Neural cell (in vitro differentiated cells): ENCODE measurements around the gene DLG2. TPM values are rescaled to one million over a fixed set of nuclear protein-coding genes. Genes with fewer than 3 reads are reported as not detected.

Experiments used
- H2AFZ ChIP-seq: fragments of 200-600, 300-800 bp; sonication (generic), shearing (Covaris generic); 2 replicates; pipeline ENCODE4 v1.6.0; 2014; ENCODE audit warnings: low read depth, mild to moderate bottlenecking, antibody characterized with exemption, low read length, moderate library complexity
- H3F3A ChIP-seq: fragments of 200-600 bp; shearing (Covaris generic); 2 replicates; pipeline ENCODE4 v1.6.1; 2016; ENCODE audit warnings: mild to moderate bottlenecking, moderate library complexity, mixed read lengths, antibody characterized with exemption, low read length; ENCODE audit not compliant: insufficient read depth, poor library complexity, severe bottlenecking
- H3K27ac ChIP-seq: fragments of 200-600, 300-800 bp; sonication (generic), shearing (Covaris generic); 2 replicates; pipeline ENCODE4 v1.5.1; 2014; ENCODE audit warnings: mild to moderate bottlenecking, low read length, moderate library complexity
- H3K27me3 ChIP-seq: fragments of 300-800, 200-600 bp; sonication (generic), shearing (Covaris generic); 2 replicates; pipeline ENCODE4 v1.6.0; 2014; ENCODE audit warnings: mild to moderate bottlenecking, low read depth, low read length, moderate library complexity; ENCODE audit not compliant: insufficient read depth
- H3K36me3 ChIP-seq: fragments of 300-800, 200-600 bp; sonication (generic), shearing (Covaris generic); 2 replicates; pipeline ENCODE4 v1.5.1; 2014; ENCODE audit warnings: mild to moderate bottlenecking, antibody characterized with exemption, low read length, moderate library complexity; ENCODE audit not compliant: insufficient read depth
- H3K4me2 ChIP-seq: fragments of 300-800, 200-600 bp; sonication (generic), shearing (Covaris generic); 2 replicates; pipeline ENCODE4 v1.6.0; 2014; ENCODE audit warnings: mild to moderate bottlenecking, low read length
- H3K4me3 ChIP-seq: fragments of 300-800, 200-600 bp; sonication (generic), shearing (Covaris generic); 2 replicates; pipeline ENCODE4 v1.5.1; 2014; ENCODE audit warnings: mild to moderate bottlenecking, low read length, moderate library complexity
- H3K79me2 ChIP-seq: fragments of 200-600 bp; shearing (Covaris generic); replicated peaks from 2 replicates; pipeline ENCODE4 v1.6.0; 2014; ENCODE audit warnings: mild to moderate bottlenecking, low read length, moderate library complexity; ENCODE audit not compliant: insufficient read depth
- H3K9ac ChIP-seq: fragments of 300-800, 200-600 bp; sonication (generic), shearing (Covaris generic); 2 replicates; pipeline ENCODE4 v1.6.1; 2016; ENCODE audit warnings: mild to moderate bottlenecking, low read length, mixed read lengths
- H3K9me2 ChIP-seq: fragments of 200-600 bp; shearing (Covaris generic); 2 replicates; pipeline ENCODE4 v1.6.1; 2016; ENCODE audit warnings: mild to moderate bottlenecking, low read length, mixed read lengths; ENCODE audit not compliant: insufficient read depth
- H3K9me3 ChIP-seq: fragments of 200-600, 300-800 bp; sonication (generic), shearing (Covaris generic); 2 replicates; pipeline ENCODE4 v1.6.1; 2016; ENCODE audit warnings: mild to moderate bottlenecking, mixed run types, low read length, moderate library complexity, mixed read lengths
- H4K20me1 ChIP-seq: fragments of 200-600 bp; shearing (Covaris generic); 2 replicates; pipeline ENCODE4 v1.6.1; 2016; ENCODE audit warnings: mild to moderate bottlenecking, mixed run types; ENCODE audit not compliant: insufficient read depth
- CTCF ChIP-seq: fragments of 450-650 bp; IDR thresholded peaks from 2 replicates; pipeline ENCODE4 v1.5.1; 2014; ENCODE audit warnings: antibody characterized with exemption, mild to moderate bottlenecking, moderate library complexity; ENCODE audit not compliant: poor library complexity, severe bottlenecking
- EP300 ChIP-seq: fragments of 450-650 bp; conservative IDR thresholded peaks from 2 replicates; pipeline ENCODE4 v1.6.1; 2014; ENCODE audit warnings: antibody characterized with exemption, mild to moderate bottlenecking, moderate library complexity; ENCODE audit not compliant: poor library complexity, severe bottlenecking
- EZH2 ChIP-seq: fragments of 200-600, 300-800 bp; shearing (Covaris generic), sonication (generic); IDR thresholded peaks from 2 replicates; pipeline ENCODE4 v1.6.1; 2014; ENCODE audit warnings: antibody characterized with exemption, low read length, borderline replicate concordance, mild to moderate bottlenecking; ENCODE audit not compliant: insufficient read depth, poor library complexity, severe bottlenecking
- MXI1 ChIP-seq: fragments of 450-650 bp; conservative IDR thresholded peaks from 2 replicates; pipeline ENCODE4 v1.6.1; 2014; ENCODE audit warnings: antibody characterized with exemption, mild to moderate bottlenecking; ENCODE audit not compliant: poor library complexity, severe bottlenecking
- POLR2AphosphoS5 ChIP-seq: IDR thresholded peaks from 2 replicates; pipeline ENCODE4 v1.6.1; 2012
- RAD21 ChIP-seq: fragments of 450-650 bp; conservative IDR thresholded peaks from 2 replicates; pipeline ENCODE4 v1.6.1; 2014; ENCODE audit warnings: antibody characterized with exemption, mild to moderate bottlenecking, moderate library complexity
- REST ChIP-seq: IDR thresholded peaks from 2 replicates; pipeline ENCODE4 v1.6.1; 2012; ENCODE audit warnings: borderline replicate concordance
- SMC3 ChIP-seq: fragments of 450-650 bp; conservative IDR thresholded peaks from 2 replicates; pipeline ENCODE4 v1.6.1; 2014; ENCODE audit warnings: antibody characterized with exemption, mild to moderate bottlenecking, moderate library complexity; ENCODE audit not compliant: poor library complexity
- TAF1 ChIP-seq: IDR thresholded peaks from 2 replicates; pipeline ENCODE4 v1.6.1; 2012; ENCODE audit warnings: low read depth
- polyA plus RNA-seq: library from polyadenylated mRNA; depleted of rRNA; stranded (reverse); fragments of >200 nt; gene quantifications from 2 replicates; pipeline ENCODE4 v1.2.3, GENCODE V29; 2014

The DLG2 gene
- polyA plus RNA-seq, 1 donor from 2014 or later, result 179 TPM

GRCh38 chr11:85348945-85349344, 278.2 kb downstream of the DLG2 start:
- TF ChIP-seq EP300 (no peak), EZH2 (no peak), MXI1 (no peak), CTCF (no peak), TAF1 (no peak)

GRCh38 chr11:85347291-85347690, 279.9 kb downstream of the DLG2 start:
- no peak overlapping the region for H3K9ac ChIP-seq
- no peak for TF ChIP-seq POLR2AphosphoS5
- TF ChIP-seq CTCF, result no peak
- no peak for TF ChIP-seq REST
- no peak for TF ChIP-seq RAD21
- no peak for TF ChIP-seq SMC3
- TF ChIP-seq MXI1, result no peak
- no peak for TF ChIP-seq TAF1
- TF ChIP-seq EP300, result no peak
- TF ChIP-seq EZH2, result no peak

More at GRCh38 chr11:85348945-85349344, 278.2 kb downstream of the DLG2 start:
- no peaks in the 10 kb centered on the region for H3K9me2 ChIP-seq
- H3K4me2 ChIP-seq, result no peak overlapping the region
- H3K9me3 ChIP-seq, result no peaks in the 10 kb centered on the region
- no peaks in the 10 kb centered on the region for H3K27me3 ChIP-seq
- no peak overlapping the region for H2AFZ ChIP-seq
- H3K36me3 ChIP-seq, result no peaks in the 10 kb centered on the region
- H3F3A ChIP-seq, result no peaks in the 10 kb centered on the region
- H3K4me3 ChIP-seq, result no peak overlapping the region
- H4K20me1 ChIP-seq, result no peaks in the 10 kb centered on the region
- H3K9ac ChIP-seq, result no peak overlapping the region
- H3K27ac ChIP-seq, result no peak overlapping the region
- H3K79me2 ChIP-seq, result no peaks in the 10 kb centered on the region

More at GRCh38 chr11:85347291-85347690, 279.9 kb downstream of the DLG2 start:
- H2AFZ ChIP-seq, result no peak overlapping the region
- no peaks in the 10 kb centered on the region for H3K9me2 ChIP-seq
- no peak overlapping the region for H3K27ac ChIP-seq
- H3K79me2 ChIP-seq, result no peaks in the 10 kb centered on the region
- no peak overlapping the region for H3K4me2 ChIP-seq
- no peaks in the 10 kb centered on the region for H3K36me3 ChIP-seq
- no peaks in the 10 kb centered on the region for H3K9me3 ChIP-seq
- H4K20me1 ChIP-seq, result no peaks in the 10 kb centered on the region
- no peaks in the 10 kb centered on the region for H3F3A ChIP-seq
- H3K4me3 ChIP-seq, result no peak overlapping the region
- H3K27me3 ChIP-seq, result no peaks in the 10 kb centered on the region
